ENCODE data around the gene MYO10.

DNA sequence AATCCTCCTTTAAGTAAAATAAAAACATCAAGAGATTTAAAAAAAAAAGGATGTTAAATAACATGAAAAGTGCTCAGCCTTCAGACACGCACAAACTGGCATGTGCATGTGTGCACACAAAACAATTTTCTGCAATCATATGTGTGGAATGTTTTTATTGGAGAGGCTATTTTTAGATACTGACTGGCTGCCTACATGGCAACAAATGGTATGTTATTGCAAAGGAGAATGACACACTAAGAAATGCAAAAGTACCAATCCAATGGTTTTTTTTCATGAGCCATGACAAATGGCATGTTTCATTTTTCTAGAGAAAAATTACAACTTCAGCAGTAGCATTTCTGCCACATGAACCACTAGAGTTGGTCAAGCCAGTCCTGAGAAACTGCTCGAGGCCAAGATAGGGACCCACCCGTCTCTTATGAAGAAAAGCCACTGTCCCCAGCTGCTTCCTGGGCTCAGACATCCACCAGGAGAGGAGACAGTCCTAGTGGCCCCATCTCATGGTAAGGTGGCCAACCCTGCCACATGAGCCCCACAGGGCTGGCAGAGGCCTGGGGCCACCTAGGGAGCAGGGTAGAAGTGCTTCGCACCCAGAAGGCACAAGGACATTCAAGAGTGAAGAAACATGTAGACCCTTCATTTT is 116.4 kb downstream of the MYO10 start:
- TF ChIP-seq, protein P1, sequence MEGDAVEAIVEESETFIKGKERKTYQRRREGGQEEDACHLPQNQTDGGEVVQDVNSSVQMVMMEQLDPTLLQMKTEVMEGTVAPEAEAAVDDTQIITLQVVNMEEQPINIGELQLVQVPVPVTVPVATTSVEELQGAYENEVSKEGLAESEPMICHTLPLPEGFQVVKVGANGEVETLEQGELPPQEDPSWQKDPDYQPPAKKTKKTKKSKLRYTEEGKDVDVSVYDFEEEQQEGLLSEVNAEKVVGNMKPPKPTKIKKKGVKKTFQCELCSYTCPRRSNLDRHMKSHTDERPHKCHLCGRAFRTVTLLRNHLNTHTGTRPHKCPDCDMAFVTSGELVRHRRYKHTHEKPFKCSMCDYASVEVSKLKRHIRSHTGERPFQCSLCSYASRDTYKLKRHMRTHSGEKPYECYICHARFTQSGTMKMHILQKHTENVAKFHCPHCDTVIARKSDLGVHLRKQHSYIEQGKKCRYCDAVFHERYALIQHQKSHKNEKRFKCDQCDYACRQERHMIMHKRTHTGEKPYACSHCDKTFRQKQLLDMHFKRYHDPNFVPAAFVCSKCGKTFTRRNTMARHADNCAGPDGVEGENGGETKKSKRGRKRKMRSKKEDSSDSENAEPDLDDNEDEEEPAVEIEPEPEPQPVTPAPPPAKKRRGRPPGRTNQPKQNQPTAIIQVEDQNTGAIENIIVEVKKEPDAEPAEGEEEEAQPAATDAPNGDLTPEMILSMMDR (IDR thresholded peaks at IDR 0.05), result no peak
- no peak for TF ChIP-seq TCF7L2 (IDR thresholded peaks at IDR 0.05; ENCODE audit: low read depth, low read length)

Data from Panc1 (cell line).